RWPE1 (cell line): Measurements from ENCODE around the gene CFAP210.

Experiments
- CTCF ChIA-PET: fragments of 350-600 bp; sonication (Branson Sonifier 250); formaldehyde crosslinking; extraction: SDS; loops from one replicate; lab custom pipeline; 2021; lab: Yijun Ruan, JAX
- POLR2A ChIA-PET: fragments of 400-600 bp; formaldehyde crosslinking; extraction: SDS; loops from one replicate; lab custom pipeline; 2020; ENCODE audit warnings: antibody characterized with exemption; ENCODE audit not compliant: low non-redundant PET; lab: Yijun Ruan, JAX
- DNase-seq: peaks from one replicate; pipeline ENCODE4 v3.0.0; 2012; ENCODE audit warnings: low spot score
- H3K27ac ChIP-seq: fragments of 450-650 bp; 2 replicates; pipeline ENCODE4 v1.5.1; 2017
- TF ChIP-seq, protein P1 (sequence below): fragments of 450-650 bp; conservative IDR thresholded peaks from 2 replicates; pipeline ENCODE4 v1.5.1; 2017; ENCODE audit warnings: low read depth, mild to moderate bottlenecking

Gene CFAP210

GRCh38 chr2:169694113-169694893 is at the start of gene CFAP210, which contains the start of gene PHOSPHO2:
TSS of gene CFAP210 (minus strand) at chr2:169694405. CDS start at chr2:169694327, 78 bp downstream.
TSS of gene PHOSPHO2 (plus strand) at chr2:169694469. CDS start at chr2:169700972, 6,503 bp downstream.
- DNase-seq, result peak; percentile 92
- TF ChIP-seq, protein P1, sequence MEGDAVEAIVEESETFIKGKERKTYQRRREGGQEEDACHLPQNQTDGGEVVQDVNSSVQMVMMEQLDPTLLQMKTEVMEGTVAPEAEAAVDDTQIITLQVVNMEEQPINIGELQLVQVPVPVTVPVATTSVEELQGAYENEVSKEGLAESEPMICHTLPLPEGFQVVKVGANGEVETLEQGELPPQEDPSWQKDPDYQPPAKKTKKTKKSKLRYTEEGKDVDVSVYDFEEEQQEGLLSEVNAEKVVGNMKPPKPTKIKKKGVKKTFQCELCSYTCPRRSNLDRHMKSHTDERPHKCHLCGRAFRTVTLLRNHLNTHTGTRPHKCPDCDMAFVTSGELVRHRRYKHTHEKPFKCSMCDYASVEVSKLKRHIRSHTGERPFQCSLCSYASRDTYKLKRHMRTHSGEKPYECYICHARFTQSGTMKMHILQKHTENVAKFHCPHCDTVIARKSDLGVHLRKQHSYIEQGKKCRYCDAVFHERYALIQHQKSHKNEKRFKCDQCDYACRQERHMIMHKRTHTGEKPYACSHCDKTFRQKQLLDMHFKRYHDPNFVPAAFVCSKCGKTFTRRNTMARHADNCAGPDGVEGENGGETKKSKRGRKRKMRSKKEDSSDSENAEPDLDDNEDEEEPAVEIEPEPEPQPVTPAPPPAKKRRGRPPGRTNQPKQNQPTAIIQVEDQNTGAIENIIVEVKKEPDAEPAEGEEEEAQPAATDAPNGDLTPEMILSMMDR, result no peak
- POLR2A ChIA-PET, result no interaction called here
- CTCF ChIA-PET, result no interaction called here
- peak within 1 kb of the TSS; percentile 77 for H3K27ac ChIP-seq

- TF ChIP-seq, protein P1, result no peak
- DNase-seq, result no peak
- CTCF ChIA-PET, result interaction anchor here (0.6 kb wide), 1 partner anchor 174 kb away, joined by 3 read pairs; no protein-coding TSS in a partner anchor
- POLR2A ChIA-PET, result no interaction called here
- H3K27ac ChIP-seq, result no peak overlapping the region
Observed at GRCh38 chr2:169743549-169743948, 49.3 kb upstream of the CFAP210 start.

- ChIA-PET POLR2A (no interaction called here), CTCF (no interaction called here)
- TF ChIP-seq, protein P1, result no peak
- no peak for DNase-seq
- no peak overlapping the region for H3K27ac ChIP-seq
Observed at GRCh38 chr2:169739351-169739750, 45.1 kb upstream of the CFAP210 start.

GRCh38 chr2:169738566-169739229 is 44.5 kb upstream of the CFAP210 start:
- POLR2A ChIA-PET, result no interaction called here
- TF ChIP-seq, protein P1, result no peak
- no peak for DNase-seq
- CTCF ChIA-PET, result no interaction called here
- H3K27ac ChIP-seq, result no peak overlapping the region

DNA sequence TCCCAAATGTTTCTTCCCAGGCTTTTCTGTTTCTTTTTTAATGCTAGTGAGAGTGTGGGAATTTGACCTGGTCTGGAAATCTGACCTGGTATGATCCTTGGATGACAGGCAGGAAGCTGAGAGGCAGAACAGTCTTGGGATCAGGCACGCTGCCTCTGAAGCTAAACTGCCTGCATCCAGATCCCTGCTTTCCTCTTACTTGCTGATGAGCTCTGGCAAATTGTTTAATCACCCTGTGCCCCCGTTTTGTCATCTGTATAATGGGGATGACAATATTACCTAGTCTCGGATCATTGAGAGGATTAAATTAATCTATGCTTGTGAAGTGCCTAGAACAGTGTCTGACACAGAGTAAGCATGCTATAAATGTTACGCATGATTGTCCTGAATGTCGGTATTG is 42.7 kb upstream of the CFAP210 start:
- POLR2A ChIA-PET, result no interaction called here
- no peak for DNase-seq
- no peak overlapping the region for H3K27ac ChIP-seq
- TF ChIP-seq, protein P1, result no peak
- CTCF ChIA-PET, result interaction anchor here (0.7 kb wide), 1 partner anchor 10 kb away, joined by 5 read pairs; no protein-coding TSS in a partner anchor

- TF ChIP-seq, protein P1, result no peak
- H3K27ac ChIP-seq, result no peak overlapping the region
- POLR2A ChIA-PET, result no interaction called here
- CTCF ChIA-PET, result interaction anchor here (0.9 kb wide), 1 partner anchor 36 kb away, joined by 4 read pairs; no protein-coding TSS in a partner anchor
- DNase-seq, result no peak
Observed at GRCh38 chr2:169735623-169736022, 41.4 kb upstream of the CFAP210 start.
